ENCODE measurements around the gene IPO5.
A peak's percentile ranks its signal among the peaks of the same experiment; 100 is the strongest.
"Not testable (repeated sequence)": the region's sequence is repeated elsewhere in the genome, so short reads cannot be mapped to it uniquely, and the experiment has no call there.

The IPO5 gene

DNA sequence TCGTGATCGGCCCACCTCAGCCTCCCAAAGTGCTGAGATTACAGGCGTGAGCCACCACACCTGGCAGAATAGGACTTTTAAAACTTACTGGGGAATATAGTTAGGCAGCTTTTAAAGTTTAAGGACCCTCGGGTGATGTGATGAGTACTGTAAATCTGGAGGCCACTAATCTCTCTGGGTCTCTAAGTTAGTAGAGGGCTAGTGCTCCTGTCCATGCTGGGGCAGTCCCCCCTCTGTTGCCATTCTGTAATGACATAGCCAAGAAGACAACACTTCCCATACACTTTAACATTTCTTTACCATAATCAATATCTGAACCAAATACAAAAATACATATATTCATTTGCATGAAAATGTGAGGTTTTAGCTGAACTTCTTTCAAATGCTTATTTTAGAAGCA, 65.7 kb downstream of the IPO5 start:
- no peak for DNase-seq

DNA sequence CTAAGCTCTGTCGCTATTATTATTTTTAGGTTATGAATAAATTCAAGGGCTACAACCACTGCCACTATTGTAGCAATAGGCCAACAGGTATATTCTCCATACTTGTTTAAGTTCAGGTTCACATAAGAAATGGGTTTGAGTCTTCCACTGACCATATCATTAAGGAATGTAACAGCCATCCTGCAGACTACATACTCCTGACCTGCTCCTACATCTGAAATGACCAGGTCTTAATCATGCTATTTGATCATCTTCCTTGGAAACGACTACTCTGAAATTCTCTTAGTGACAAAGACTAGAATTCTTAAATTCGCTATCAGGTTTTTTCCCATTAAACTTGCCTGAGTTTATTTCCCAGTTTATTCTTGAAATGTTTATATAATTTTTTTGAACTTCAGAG, 66.8 kb downstream of the IPO5 start:
- no peak for DNase-seq

DNA sequence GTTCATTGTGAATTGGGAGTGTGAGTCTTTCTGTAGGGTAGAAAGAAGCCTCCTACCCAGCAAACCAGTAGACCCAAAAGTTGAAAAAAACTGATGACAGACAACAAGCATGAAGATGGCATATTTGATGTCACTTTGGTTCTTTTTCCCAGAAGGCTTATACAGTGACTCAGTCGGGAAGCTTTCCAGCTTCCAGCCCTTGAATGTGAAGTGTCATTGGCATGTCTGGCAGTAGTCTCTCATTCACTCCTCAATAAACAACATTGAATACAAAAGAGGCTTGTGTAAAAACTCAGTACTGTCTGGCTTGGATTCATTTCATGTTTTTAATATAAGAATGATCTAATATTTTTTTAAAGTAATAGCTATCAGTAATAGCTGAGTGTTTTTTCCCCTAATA, 68.7 kb downstream of the IPO5 start:
- no peak for DNase-seq

DNA sequence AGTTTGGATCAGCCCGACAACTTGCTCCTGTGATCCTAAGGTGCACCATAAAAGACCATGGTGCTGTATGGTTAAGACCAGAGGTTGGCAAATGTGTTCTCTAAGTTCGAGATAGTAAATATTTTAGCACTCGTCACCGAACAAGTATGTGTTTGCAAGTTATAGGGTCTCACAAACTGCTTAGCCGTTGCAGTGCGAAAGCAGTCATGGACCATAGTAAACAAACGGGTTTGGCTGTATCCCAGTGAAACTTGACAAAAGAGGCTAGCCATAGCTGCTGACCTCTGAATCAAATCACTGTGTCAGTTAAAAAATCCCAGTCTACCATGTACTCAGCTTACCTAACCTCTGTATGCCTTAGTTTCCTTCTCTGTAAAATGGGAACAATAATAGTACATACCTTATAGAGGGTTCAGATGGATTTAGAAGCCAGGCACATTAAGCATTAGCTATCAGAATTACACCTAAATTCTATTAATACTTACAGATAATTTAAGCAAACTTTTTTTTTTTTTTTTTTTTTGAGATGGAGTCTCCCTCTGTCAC, 72.1 kb downstream of the IPO5 start:
- DNase-seq, result no peak

DNA sequence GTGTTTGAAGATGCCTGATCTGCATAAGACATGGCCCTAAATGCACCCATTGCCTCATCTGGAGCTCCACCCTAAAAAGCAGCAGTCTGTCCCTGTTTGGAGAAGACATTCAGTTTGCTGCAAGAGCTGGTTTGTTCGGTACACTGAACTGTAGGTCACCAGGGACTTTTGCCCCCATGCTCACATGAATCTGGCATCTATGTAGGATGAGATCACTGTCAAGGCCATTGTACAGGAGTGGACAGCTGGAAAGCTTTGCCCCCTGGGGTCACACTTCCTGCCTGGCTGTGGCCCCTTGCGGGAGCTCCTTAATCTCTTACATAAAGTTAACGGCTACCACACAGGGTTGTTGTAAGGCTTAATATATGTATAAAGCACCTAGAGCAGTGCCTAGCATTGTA, 73.0 kb downstream of the IPO5 start:
- no peak for DNase-seq

DNA sequence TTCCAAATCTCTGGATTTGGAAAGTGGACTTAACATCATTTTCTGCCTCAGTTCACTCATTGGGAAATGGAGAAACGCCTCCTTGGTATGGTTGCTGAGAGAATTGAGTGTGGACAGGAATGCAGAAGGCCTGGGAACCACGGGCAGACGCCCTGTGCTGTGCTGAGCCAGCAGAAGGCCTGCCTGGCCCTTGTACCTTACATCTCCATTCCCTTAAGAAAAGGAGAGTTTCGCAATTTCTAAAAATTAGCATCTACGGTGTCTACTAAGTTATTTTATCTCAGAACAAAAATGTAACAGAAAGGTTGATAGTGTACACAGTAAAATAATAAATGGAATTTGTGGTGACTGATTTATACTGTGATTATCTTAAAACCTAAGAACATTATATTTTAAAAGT, 78.7 kb downstream of the IPO5 start:
- DNase-seq, result no peak

DNA sequence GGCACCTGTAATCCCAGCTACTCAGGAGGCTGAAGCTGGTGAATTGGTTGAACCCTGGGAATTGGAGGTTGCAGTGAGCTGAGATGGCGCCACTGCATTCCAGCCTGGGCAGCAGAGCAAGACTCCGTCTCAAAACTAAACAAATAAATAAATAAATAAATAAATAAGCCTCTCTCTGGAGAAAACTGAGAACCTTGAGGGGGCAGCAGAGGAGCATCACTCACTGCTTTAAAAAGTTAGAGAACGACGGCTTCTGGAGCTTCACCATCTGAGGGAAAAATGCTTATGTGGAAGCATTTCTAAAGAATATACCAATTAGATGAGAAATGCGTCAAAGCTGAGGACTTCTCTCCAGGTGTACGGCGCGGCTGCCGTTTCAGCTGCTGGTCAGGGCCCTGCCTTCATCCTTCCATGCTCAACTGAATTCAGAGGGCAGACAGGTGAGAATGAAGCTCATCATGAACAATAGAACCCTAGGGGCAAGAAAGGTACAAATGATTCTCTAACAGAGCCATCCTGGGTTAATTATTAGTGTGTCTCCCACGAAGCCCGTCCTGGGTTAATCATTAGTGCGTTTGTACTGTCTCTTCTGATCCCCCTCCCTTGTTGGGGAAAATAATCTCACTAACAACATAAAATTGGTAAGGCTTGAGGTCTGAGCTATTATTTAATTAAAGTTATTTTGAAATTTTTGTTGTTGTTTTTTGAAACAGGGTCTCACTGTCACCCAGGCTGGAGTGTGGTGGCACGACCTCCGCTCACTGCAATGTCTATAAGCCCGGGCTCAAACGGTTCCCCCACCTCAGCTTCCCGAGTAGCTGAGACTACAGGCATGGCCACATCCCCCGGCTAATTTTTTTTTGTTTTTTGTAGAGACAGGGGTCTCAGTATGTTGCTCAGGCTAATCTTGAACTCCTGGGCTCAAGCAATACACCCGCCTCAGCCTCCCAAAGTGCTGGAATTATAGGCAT, 80.1 kb downstream of the IPO5 start:
- DNase-seq, result no peak

DNA sequence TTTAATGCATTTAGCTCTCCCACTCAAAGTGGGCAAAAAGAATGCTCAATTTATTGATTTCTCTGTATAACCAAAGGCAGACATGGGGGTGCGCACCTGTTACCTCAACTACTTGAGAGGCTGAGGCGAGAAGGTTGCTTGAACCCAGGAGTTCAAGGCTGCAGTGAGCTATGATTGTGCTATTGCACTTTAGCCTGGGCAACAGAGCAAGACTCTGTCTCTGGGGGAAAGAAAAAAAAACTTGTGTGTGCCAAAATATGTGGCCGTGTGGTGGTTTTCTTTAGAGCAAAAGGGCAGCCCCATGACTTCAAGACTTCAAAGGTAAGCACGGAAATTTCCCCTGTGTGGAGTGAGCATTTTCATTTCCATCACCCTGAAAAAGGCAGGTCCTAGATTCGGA, 81.9 kb downstream of the IPO5 start:
- DNase-seq, result no peak

DNA sequence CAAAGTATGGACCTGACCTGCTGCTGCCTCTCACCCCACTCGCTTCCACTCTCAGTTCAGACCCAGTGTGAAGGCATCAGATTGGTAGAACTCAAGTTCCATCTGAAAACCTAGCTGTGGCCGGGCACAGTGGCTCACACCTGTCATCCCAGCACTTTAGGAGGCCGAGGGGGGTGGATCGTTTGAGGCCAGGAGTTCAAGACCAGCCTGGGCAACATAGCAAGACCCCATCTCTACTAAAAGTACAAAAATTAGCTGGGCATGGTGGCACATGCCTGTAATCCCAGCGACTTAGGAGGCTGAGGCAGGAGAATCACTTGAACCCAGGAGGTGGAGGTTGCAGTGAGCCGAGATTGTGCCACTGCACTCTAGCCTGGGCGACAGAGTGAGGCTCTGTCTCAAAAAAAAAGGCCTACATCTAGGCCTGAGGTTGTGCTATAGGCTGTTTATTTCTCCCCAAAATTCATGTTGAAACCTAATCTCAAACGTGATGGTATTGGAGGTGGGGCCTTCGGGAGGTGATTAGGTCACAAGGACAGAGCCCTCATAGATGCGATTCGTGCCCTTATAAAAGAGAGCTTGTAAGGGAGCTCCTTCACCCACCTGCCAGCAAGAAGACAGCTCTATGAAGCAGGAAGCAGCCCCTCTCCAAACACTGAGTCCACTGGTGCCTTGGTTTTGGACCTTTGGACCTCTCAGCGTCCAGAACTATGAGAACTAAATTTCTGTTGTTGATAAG, 83.3 kb downstream of the IPO5 start:
- not testable (repeated sequence) for DNase-seq

DNA sequence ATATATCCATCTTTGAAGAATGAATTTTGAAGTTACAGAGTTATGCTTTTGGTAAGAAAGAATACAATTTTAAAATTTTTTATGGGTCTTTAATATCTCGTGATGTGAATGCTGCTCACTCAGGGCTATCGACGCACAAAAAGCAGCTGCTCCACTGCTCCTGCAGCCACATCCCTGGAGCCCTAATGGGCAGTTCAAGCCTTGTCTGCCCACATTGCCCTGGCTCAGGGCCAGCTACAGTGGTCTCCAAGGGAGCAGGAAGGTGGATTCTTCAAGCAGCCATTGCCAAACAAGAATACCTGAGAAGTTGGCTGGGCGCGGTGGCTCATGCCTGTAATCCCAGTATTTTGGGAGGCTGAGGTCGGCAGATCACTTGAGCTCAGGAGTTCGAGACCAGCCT, 85.8 kb downstream of the IPO5 start:
- no peak for DNase-seq

DNA sequence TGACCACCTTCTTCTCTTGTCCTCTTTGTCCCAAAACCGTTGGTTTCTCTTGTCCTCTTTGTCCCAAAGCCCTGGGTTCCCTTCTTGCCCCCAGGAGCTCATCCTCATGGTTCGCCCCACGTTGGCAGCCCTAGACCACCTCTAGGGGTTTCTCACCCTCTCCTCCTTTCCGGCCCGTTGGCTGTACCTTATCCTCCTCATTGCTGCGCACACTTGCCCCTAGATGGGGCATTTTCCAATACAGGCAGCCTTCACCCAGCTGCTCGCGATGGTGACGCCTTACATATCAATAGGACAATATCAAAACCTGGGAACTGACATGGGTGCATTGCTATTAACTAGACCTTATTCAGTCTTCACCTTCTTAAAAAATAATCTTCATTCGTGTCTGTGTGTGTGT, 86.5 kb downstream of the IPO5 start:
- no peak for DNase-seq

DNA sequence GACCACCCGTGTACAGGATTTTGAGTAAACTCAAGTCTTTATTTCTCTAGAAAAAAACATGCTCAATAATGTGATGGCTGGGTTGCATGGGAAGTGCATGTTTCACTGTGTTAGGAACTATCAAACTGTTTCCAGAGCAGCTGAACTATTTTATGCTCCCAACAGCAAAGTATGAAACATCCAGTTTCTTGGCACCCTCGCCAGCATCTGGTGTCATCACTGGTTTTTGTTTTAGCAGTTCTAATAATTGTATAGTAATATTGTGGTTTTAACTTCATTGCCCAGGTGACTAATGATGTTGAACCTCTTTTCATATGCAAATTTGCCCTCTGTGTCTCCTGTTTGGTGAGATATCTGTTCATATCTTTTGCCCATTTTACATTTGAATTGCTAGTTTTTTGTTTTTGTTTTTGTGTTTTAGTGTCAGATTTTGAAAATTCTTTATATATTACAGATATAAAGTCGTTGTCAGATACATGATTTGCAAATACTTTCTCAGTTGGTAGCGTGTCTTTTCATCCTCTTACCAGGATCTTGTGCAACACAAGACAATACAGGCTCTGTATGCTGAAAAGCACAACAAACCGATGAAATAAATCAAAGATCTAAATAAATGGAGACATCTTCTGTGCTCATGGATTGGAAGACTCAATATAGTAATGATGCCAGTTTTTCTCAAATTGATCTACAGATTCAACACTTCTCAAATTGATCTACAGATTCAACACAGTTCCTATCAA, 87.8 kb downstream of the IPO5 start:
- no peak for DNase-seq

DNA sequence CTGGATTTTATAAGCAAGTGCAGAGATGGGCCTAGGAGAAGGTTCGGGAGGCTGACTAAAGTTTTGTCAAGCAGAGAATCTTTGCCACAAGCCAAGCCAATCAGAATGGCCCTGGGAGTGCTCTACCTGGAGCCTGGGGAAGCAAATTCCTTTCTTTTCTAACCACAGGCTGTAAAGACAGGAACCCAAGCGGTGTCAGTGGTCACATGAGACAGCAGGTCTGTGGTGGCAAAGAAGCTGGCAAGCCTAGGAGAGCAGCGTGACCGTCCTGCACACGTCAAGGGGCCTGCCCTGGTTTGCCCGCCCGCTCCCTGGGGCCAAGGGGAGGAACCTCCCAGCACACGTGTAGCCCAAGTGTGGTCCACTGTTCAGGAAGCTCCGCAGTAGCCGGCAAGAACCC, 90.8 kb downstream of the IPO5 start:
- no peak for DNase-seq

DNA sequence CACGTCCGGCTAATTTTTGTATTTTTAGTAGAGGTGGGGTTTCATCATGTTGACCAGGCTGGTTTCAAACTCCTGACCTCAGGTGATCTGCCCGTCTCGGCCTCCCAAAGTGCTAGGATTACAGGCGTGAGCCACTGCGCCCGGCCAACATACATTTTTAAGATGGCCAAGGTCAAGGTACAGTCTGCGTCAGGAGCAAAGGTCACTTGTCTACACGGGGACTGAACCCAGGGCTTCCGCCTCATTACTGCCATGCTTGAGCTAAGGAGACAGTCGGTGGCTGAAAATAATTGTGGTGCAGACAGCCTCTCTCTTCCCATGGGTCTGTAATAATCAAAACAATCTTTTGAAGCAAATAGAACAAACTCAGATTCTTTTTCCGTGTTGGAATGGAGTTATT, 94.3 kb downstream of the IPO5 start:
- DNase-seq, result not testable (repeated sequence)

DNA sequence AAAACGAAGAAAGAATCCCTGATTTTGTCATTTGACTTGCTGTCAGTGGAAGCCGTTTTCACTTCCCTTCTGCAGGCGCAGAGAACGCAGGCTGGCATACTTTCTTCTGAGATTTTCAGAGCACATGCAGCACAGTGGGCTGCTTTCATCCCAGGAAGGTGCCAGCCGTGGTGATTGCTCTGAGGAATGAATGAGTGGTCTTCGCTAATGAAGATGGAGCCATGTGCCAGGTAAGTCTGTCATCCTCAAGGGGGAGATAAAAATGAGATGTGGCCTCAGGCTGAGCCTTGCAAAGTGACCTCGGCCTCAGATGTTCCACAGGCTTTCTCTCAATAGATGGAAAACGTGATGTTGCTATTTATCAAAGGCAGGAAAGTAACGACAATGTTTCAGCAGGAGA, 94.8 kb downstream of the IPO5 start:
- no peak for DNase-seq

DNA sequence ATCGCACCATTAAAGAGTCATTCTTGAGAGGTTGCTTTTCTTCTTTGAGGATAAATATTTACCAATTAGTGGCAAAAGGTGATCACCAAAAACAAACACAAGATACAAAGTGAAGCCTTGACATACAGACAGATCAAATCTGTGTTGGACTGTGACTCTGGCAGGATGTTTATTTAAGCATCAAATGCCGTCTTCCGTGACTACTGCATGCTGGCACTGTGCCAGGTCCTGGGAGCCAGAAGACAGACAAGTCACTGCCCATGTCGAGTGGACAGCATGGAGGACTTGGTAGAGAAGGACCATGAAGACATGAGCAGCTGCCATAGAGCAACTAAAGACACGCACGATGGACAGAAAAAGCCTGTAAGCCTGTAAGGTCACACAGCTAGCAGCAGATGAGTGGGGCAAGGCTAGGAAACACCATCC, 96.6 kb downstream of the IPO5 start:
- peak; percentile 45 for DNase-seq

DNA sequence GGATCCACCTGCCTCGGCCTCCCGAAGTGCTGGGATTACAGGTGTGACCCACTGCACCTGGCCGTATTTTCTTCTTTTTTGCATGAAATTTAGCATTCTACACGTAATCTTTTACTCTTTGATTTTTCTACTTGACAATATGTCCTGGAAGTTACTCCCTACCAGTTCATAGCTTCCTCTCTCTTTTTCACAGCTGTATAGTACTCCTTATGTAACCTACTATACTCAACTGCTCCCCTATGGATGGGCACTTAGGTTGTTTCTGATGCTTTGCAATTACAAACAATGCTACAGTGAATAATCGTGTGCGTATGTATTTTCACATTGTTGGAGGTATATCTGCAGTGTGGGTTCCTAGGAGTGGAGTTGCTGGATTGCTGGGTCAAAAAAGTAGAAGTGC, 98.9 kb downstream of the IPO5 start:
- no peak for DNase-seq

DNA sequence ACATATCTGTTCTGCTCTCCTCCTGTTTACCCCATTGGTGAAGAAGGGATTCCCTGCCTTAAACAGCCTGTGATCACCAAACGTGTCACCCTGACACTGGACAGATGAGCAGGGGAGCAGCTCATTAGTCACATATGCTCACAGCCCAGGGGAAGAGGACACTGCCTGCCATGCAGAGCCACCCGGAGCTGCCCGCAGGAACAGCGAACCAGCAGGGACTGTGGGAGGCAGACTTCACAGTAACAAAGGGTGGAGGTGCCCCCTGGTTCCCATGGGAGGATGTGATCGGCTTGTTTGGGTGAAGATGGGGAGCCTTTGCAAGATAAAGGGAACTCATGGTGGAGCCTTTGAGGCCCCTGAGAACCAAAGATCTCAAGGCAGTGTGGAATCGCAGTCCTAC, 100.8 kb downstream of the IPO5 start:
- no peak for DNase-seq

DNA sequence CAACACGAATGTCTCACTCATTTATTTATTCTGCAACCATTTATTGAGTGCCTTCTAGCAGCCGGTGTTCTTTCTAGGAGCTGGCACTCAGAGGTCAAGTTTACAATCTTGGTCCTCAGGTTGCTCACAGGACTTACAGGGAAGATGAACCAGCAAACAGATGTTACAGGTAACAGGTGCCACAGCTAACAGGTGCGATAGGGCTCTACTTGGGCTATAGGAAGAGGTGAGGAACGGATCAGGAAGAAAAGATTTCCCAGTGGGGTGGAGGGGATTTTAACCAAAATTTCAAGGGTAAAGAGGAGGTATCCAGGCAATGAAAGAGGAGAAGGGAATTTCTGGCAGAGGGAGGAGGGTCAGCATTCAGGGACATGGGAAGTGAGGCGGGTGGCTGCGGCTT, 102.1 kb downstream of the IPO5 start:
- DNase-seq, result no peak

DNA sequence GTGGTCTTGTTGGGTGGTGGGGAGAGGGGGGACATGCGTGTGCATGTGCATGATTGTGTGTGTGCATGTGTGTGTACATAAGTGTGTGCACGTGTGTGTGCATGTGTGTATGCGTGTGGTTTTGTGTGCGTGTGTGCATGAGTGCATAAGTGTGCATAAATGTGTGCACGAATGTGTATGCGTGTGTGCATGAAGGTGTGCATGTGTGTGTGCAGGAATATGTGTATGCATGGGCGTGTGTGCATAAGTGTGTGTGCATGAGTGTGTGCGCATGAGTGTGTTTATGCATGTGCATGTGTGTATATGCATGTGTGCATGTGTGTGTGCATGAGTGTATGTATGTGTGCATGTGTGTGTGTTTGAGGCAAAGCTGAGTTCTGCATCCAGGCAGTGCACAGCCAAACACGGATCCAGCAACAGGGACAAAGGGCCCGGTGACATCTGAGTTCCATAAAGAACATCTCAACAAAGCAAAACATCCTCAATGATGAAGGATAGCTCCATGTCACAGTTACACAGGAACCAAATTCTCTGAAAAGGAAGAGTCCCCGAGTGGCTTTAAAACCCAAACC, 103.5 kb downstream of the IPO5 start:
- DNase-seq, result no peak

DNA sequence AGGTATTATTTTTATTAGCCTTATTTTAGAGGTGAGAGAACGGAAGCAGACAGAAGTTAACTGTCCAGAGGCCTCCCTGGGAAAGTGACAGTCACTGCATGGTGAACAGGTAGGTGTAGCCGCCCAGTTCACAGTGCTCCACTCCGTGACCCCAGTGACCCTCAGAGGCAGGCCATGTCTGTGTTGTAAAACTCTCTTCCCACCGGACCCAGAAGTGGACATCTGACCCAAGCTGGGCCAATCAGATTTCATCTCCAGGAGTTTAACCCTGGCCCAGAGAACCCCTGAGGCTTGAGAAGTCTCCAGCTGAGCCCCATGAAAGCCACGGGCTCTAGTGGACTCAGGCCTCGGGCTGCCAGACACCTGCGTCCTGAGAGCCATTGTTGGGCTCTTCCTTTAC, 105.8 kb downstream of the IPO5 start:
- no peak for DNase-seq

DNA sequence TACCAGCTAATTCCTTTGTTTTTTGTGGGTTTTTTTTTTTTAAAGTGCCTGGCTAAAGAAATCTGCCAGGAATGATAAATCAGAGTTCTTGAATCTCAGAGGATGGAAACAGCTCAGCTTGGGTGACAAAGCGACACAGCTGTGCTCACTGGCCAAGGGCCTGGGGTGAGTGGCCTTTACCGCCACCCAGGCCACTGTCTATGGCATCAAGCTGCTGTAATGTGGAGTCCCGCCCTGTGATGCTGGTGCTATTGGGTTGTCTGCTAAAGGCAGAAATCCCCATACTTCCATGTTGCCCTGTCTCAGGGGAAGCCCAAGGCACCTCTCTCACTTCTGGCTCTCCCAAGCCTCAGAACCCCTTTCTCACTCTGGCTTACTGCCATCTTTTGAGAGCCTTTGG, 106.8 kb downstream of the IPO5 start:
- no peak for DNase-seq

DNA sequence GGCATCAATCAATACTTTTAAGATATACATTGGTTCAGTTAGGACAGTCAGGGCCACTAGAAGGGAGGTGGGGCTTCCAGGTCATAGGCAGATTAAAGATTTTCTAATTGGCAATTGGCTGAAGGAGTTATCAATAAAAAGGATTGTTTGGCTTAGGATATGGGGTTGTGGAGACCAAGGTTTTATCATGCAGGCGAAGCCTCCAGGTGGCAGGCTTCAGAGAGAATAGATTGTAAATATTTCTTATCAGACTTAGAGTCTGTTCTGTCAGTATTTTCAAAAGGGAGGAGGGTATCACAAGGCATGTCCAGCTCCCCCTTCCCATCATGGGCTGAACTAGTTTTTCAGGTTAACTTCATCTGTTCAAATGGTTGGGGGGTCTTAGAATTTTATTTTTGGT, 112.0 kb downstream of the IPO5 start:
- DNase-seq, result no peak

Measured in NCI-H774 (cell line).